ENCODE measurements around the gene CHML.

- TF ChIP-seq CTCF (IDR thresholded peaks at IDR 0.05) (no peak), EP300 (IDR thresholded peaks at IDR 0.05) (no peak), POLR2A (IDR thresholded peaks at IDR 0.05) (no peak), POLR2AphosphoS5 (IDR thresholded peaks at IDR 0.05) (no peak)
These were observed 9.7 kb downstream of the CHML start for GRCh38 chr1:241630476-241630875.
